ENCODE data around the gene DYNLL1. TPM values are rescaled to one million over a fixed set of nuclear protein-coding genes. Genes with fewer than 3 reads are reported as not detected.
"Not testable (repeated sequence)": the region's sequence is repeated elsewhere in the genome, so short reads cannot be mapped to it uniquely, and the experiment has no call there.

Gene DYNLL1
- total RNA-seq, 3 donors from 2014 or later, result 155 to 170 (median 167) TPM

DNA sequence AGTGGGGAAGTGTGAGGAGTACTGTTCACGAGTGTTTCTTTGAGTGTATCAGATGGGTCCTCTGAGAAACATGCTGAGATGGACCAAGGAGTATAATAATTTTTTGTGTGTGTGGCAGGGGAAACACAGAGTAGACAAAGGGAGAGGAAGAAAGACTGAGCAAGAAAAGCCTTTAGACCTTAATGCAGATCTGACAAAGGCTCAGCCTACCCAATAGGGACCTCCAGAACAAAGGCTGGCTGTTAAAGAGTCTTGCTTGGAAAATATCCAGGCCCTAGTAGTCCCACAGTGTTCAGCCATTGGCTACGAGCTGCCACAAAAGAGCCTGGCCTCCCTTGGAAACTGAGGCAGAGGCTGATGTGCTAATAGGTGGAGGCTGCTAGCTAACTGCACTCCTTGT, 19.6 kb downstream of the DYNLL1 start:
- H3K4me1 ChIP-seq, result no peaks in the 10 kb centered on the region
- no peaks in the 10 kb centered on the region for H3K9me3 ChIP-seq
- intact Hi-C loops (cut with DNase I; ENCODE audit: low total_unique reads), result no loop called here
- no peaks in the 10 kb centered on the region for H3K36me3 ChIP-seq
- TF ChIP-seq, protein P1, sequence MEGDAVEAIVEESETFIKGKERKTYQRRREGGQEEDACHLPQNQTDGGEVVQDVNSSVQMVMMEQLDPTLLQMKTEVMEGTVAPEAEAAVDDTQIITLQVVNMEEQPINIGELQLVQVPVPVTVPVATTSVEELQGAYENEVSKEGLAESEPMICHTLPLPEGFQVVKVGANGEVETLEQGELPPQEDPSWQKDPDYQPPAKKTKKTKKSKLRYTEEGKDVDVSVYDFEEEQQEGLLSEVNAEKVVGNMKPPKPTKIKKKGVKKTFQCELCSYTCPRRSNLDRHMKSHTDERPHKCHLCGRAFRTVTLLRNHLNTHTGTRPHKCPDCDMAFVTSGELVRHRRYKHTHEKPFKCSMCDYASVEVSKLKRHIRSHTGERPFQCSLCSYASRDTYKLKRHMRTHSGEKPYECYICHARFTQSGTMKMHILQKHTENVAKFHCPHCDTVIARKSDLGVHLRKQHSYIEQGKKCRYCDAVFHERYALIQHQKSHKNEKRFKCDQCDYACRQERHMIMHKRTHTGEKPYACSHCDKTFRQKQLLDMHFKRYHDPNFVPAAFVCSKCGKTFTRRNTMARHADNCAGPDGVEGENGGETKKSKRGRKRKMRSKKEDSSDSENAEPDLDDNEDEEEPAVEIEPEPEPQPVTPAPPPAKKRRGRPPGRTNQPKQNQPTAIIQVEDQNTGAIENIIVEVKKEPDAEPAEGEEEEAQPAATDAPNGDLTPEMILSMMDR (IDR thresholded peaks at IDR 0.05), result no peak
- TF ChIP-seq POLR2A (IDR thresholded peaks at IDR 0.05), result no peak
- TF ChIP-seq POLR2AphosphoS5 (IDR thresholded peaks at IDR 0.05), result no peak
- H3K27me3 ChIP-seq, result no peaks in the 10 kb centered on the region
- no peak for DNase-seq (ENCODE audit: low spot score in 2 of 2)
- H3K27ac ChIP-seq, result no peak overlapping the region
- no peak overlapping the region for H3K4me3 ChIP-seq

DNA sequence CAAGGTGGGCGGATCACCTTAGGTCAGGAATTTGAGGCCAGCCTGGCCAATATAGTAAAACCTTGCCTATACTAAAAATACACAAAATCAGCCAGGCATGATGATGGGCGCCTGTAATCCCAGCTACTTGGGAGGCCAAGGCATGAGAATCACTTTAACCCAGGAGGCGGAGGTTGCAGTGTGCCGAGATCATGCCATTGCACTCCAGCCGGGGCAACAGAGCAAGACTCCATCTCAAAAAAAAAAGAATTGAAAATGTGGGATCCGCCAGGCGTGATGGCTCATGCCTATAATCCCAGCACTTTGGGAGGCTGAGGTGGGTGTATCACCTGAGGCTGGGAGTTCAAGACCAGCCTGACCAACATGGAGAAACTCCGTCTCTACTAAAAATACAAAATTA, 23.4 kb downstream of the DYNLL1 start:
- H3K4me1 ChIP-seq; intact Hi-C loops (cut with DNase I; ENCODE audit: low total_unique reads); H3K4me3 ChIP-seq; H3K9me3 ChIP-seq; H3K27ac ChIP-seq; H3K36me3 ChIP-seq; H3K27me3 ChIP-seq; DNase-seq (ENCODE audit: low spot score in 2 of 2): not testable (repeated sequence)

DNA sequence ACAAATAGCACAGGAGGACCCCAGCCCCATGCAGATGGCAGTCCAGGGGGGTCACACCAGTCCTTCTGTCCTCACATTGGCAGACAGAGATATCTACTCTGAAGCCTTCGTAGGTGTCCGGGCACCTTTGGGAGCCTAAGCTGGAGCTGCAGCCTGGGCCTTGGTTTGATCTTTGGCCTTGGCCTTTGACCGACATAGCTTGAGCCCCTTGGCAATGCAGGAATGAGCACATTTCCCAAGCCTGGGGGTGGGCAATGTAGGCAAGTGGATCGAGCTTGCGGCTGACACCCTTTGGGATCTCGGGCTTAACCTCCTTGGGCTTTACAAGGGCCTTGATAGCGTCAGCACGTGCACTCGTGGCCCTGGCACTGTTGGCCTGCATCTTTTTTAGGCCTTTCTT, 26.7 kb downstream of the DYNLL1 start:
- Histone ChIP-seq H3K4me1 (no peaks in the 10 kb centered on the region), H3K27me3 (no peaks in the 10 kb centered on the region)

DNA sequence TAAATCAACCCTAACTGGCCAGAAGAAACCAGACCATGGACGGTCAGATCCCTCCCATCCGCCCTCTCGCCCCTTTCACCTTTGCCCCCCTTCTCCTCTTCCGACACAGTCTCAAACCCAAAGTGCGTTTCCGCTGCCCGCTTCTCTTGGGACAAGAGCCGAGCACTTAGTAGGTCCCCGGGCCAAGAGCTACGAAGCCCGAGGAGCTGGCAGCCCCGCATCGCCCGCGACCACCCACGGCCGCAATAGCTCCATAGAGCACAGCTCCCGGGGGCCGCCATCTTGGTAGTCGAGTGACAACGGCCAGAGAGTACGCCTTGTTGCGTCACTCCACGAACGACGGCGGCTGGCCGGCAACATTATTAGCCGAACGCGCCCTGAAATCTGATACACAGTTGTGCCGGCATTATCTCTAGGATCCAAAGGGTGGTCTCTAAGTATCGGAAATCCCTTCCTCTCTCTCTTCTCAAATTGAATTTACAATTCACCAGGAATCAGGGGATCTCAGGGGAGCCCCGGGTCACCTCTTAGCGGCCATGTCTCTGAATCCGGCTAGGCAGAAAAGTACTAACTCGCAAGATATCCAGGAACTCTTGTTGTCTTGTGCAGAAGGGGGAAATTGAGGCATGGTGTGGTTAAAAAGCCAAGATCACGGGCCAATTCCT, 33.1 kb downstream of the DYNLL1 start, which contains the start of gene COQ5:
Gene COQ5 (minus strand): TSS at position 298 of the 665 bp plus-strand sequence. CDS start 17 bp downstream, at position 281.
- peak; percentile 50 for TF ChIP-seq POLR2A (IDR thresholded peaks at IDR 0.05)
- TF ChIP-seq, protein P1 (IDR thresholded peaks at IDR 0.05), result no peak
- TF ChIP-seq POLR2AphosphoS5 (IDR thresholded peaks at IDR 0.05), result peak in 2 of 3 donors; percentile 91 to 92
- intact Hi-C loops (cut with DNase I; ENCODE audit: low total_unique reads), result no loop called here
- H3K27me3 ChIP-seq, result no peaks in the 10 kb centered on the region

More for the DNA sequence above, 26.7 kb downstream of the DYNLL1 start:
- TF ChIP-seq, protein P1 (IDR thresholded peaks at IDR 0.05), result no peak
- no peak for TF ChIP-seq POLR2AphosphoS5 (IDR thresholded peaks at IDR 0.05)
- TF ChIP-seq POLR2A (IDR thresholded peaks at IDR 0.05), result no peak
- no peaks in the 10 kb centered on the region for H3K36me3 ChIP-seq
- H3K9me3 ChIP-seq, result no peaks in the 10 kb centered on the region
- H3K4me3 ChIP-seq, result no peak overlapping the region
- DNase-seq (ENCODE audit: low spot score in 2 of 2), result no peak
- H3K27ac ChIP-seq, result no peak overlapping the region
- intact Hi-C loops (cut with DNase I; ENCODE audit: low total_unique reads), result no loop called here

DNA sequence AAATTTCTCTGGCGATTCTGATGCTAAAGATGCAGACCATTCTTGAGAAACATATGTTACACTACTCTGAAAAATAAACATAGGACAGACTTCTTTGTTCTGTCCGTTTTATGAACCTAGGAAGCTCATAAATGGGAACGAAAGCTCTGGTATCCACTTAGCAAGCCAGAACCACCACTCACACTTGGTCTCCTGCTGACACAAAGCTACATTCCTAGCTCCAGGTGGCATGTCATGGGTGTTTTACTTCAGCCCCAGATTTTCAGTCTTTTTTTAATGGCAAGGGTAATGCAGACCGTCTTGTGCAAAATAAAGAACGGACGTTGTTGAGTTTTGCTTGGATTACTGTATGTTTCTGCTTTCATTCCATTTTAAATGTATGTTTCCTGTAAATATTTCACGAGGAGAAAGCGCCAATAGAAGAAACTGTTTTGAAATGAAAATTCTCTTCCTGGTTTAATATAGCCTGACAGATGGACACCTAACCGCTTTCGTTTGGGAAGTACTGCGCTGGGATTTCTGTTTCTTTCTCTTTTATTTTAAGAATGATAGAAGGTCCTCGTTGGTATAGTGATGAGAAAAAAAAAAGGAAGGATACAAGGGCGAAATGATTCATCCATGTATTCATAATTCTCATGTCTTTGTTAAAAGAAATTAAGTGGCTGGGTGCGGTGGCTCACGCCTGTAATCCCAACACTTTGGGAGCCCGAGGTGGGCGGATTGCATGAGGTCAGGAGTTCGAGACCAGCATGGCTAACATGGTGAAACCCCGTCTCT, 33.9 kb downstream of the DYNLL1 start:
- no peaks in the 10 kb centered on the region for H3K36me3 ChIP-seq
- peak overlapping the region; percentile 92 to 97 for H3K27ac ChIP-seq
- TF ChIP-seq, protein P1 (IDR thresholded peaks at IDR 0.05), result no peak
- TF ChIP-seq POLR2A (IDR thresholded peaks at IDR 0.05) (no peak), POLR2AphosphoS5 (IDR thresholded peaks at IDR 0.05) (no peak)
- intact Hi-C loops (cut with DNase I; ENCODE audit: low total_unique reads), result no loop called here
- H3K4me3 ChIP-seq, result peak overlapping the region; percentile 74
- no peaks in the 10 kb centered on the region for H3K27me3 ChIP-seq
- H3K4me1 ChIP-seq, result no peaks in the 10 kb centered on the region
- H3K9me3 ChIP-seq, result no peaks in the 10 kb centered on the region
- no peak for DNase-seq (ENCODE audit: low spot score in 2 of 2)

More for the DNA sequence above, 33.1 kb downstream of the DYNLL1 start, which contains the start of gene COQ5:
- Histone ChIP-seq H3K27ac (peak within 1 kb of the TSS; percentile 92 to 97), H3K4me3 (peak within 1 kb of the TSS; percentile 74), H3K9me3 (no peaks in the 10 kb centered on the region), H3K4me1 (no peaks in the 10 kb centered on the region), H3K36me3 (no peaks in the 10 kb centered on the region)
- peak; percentile 83 to 85 for DNase-seq (ENCODE audit: low spot score in 2 of 2)

DNA sequence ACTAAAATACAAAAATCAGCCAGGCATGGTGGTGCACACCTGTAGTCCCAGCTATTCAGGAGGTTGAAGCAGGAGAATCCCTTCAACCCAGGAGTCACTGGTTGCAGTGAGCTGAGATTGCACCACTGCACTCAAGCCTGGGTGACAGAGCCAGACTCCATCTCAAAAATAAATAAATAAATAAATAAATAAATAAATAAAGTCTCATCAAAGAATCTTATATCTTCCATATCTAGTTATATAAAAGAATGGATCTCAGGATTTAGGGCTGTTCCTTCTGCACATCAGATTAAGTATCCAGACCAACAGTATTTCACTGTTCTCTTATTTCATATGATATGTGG, 34.5 kb downstream of the DYNLL1 start:
- H3K4me1 ChIP-seq; DNase-seq (ENCODE audit: low spot score in 2 of 2); H3K9me3 ChIP-seq; H3K27me3 ChIP-seq; intact Hi-C loops (cut with DNase I; ENCODE audit: low total_unique reads); H3K36me3 ChIP-seq: not testable (repeated sequence)
- Histone ChIP-seq H3K27ac (peak overlapping the region; percentile 92 to 97), H3K4me3 (peak overlapping the region; percentile 74)

All from breast epithelium (tissue), 4 donors.